ENCODE measurements around the gene DCP1A.

DCP1A gene

GRCh38 chr3:53252096-53252946, 95.0 kb downstream of the DCP1A start:
- Histone ChIP-seq H3K4me1 (ENCODE audit: control insufficient read depth in 2 of 2, insufficient read depth in 2 of 2, low read length in 2 of 2) (peaks cover 26 to 28% of the 10 kb centered on the region in 2 donors), H3K27me3 (ENCODE audit: control insufficient read depth in 2 of 2, insufficient read depth in 2 of 2, low read length in 2 of 2) (no peaks in the 10 kb centered on the region), H3K9ac (ENCODE audit: low read depth in 1 of 2, low read length in 2 of 2) (no peak overlapping the region), H3K4me3 (ENCODE audit: low read length in 2 of 2) (no peak overlapping the region), H3K36me3 (ENCODE audit: control insufficient read depth in 2 of 2, insufficient read depth in 2 of 2, low read length in 2 of 2) (peaks cover 0 to 2% of the 10 kb centered on the region in 2 donors), H3K27ac (ENCODE audit: low read depth in 2 of 2, low read length in 2 of 2) (no peak overlapping the region), H3K9me3 (ENCODE audit: control insufficient read depth in 2 of 2, low read length in 2 of 2) (no peaks in the 10 kb centered on the region)

- no peaks in the 10 kb centered on the region for H3K9me3 ChIP-seq (ENCODE audit: control insufficient read depth in 2 of 2, low read length in 2 of 2)
- H3K27ac ChIP-seq (ENCODE audit: low read depth in 2 of 2, low read length in 2 of 2): peak overlapping the region in 1 of 2 donors; percentile 24
These were observed 96.3 kb downstream of the DCP1A start for GRCh38 chr3:53250881-53251605.

GRCh38 chr3:53250453-53250852, 96.9 kb downstream of the DCP1A start:
- Histone ChIP-seq H3K4me3 (ENCODE audit: low read length in 2 of 2) (no peak overlapping the region), H3K9me3 (ENCODE audit: control insufficient read depth in 2 of 2, low read length in 2 of 2) (no peaks in the 10 kb centered on the region), H3K9ac (ENCODE audit: low read depth in 1 of 2, low read length in 2 of 2) (no peak overlapping the region), H3K4me1 (ENCODE audit: control insufficient read depth in 2 of 2, insufficient read depth in 2 of 2, low read length in 2 of 2) (peaks cover 26 to 28% of the 10 kb centered on the region in 2 donors), H3K27ac (ENCODE audit: low read depth in 2 of 2, low read length in 2 of 2) (peak overlapping the region in 1 of 2 donors; percentile 23), H3K27me3 (ENCODE audit: control insufficient read depth in 2 of 2, insufficient read depth in 2 of 2, low read length in 2 of 2) (no peaks in the 10 kb centered on the region), H3K36me3 (ENCODE audit: control insufficient read depth in 2 of 2, insufficient read depth in 2 of 2, low read length in 2 of 2) (peaks cover 0 to 2% of the 10 kb centered on the region in 2 donors)

More at GRCh38 chr3:53250881-53251605, 96.3 kb downstream of the DCP1A start:
- no peak overlapping the region for H3K4me3 ChIP-seq (ENCODE audit: low read length in 2 of 2)
- H3K27me3 ChIP-seq (ENCODE audit: control insufficient read depth in 2 of 2, insufficient read depth in 2 of 2, low read length in 2 of 2): no peaks in the 10 kb centered on the region
- H3K4me1 ChIP-seq (ENCODE audit: control insufficient read depth in 2 of 2, insufficient read depth in 2 of 2, low read length in 2 of 2): peaks cover 26 to 28% of the 10 kb centered on the region in 2 donors
- H3K36me3 ChIP-seq (ENCODE audit: control insufficient read depth in 2 of 2, insufficient read depth in 2 of 2, low read length in 2 of 2): peaks cover 0 to 2% of the 10 kb centered on the region in 2 donors
- H3K9ac ChIP-seq (ENCODE audit: low read depth in 1 of 2, low read length in 2 of 2): no peak overlapping the region

- Histone ChIP-seq H3K27me3 (ENCODE audit: control insufficient read depth in 2 of 2, insufficient read depth in 2 of 2, low read length in 2 of 2) (no peaks in the 10 kb centered on the region), H3K9ac (ENCODE audit: low read depth in 1 of 2, low read length in 2 of 2) (no peak overlapping the region), H3K4me1 (ENCODE audit: control insufficient read depth in 2 of 2, insufficient read depth in 2 of 2, low read length in 2 of 2) (peaks cover 13 to 16% of the 10 kb centered on the region in 2 donors), H3K4me3 (ENCODE audit: low read length in 2 of 2) (no peak overlapping the region), H3K27ac (ENCODE audit: low read depth in 2 of 2, low read length in 2 of 2) (no peak overlapping the region), H3K9me3 (ENCODE audit: control insufficient read depth in 2 of 2, low read length in 2 of 2) (no peaks in the 10 kb centered on the region), H3K36me3 (ENCODE audit: control insufficient read depth in 2 of 2, insufficient read depth in 2 of 2, low read length in 2 of 2) (peaks cover 0 to 2% of the 10 kb centered on the region in 2 donors)
These were observed 99.2 kb downstream of the DCP1A start for GRCh38 chr3:53248161-53248560.

GRCh38 chr3:53247619-53248018, 99.7 kb downstream of the DCP1A start:
- Histone ChIP-seq H3K4me1 (ENCODE audit: control insufficient read depth in 2 of 2, insufficient read depth in 2 of 2, low read length in 2 of 2) (peaks cover 16 to 18% of the 10 kb centered on the region in 2 donors), H3K27me3 (ENCODE audit: control insufficient read depth in 2 of 2, insufficient read depth in 2 of 2, low read length in 2 of 2) (no peaks in the 10 kb centered on the region), H3K9ac (ENCODE audit: low read depth in 1 of 2, low read length in 2 of 2) (no peak overlapping the region), H3K4me3 (ENCODE audit: low read length in 2 of 2) (no peak overlapping the region), H3K27ac (ENCODE audit: low read depth in 2 of 2, low read length in 2 of 2) (no peak overlapping the region), H3K9me3 (ENCODE audit: control insufficient read depth in 2 of 2, low read length in 2 of 2) (no peaks in the 10 kb centered on the region), H3K36me3 (ENCODE audit: control insufficient read depth in 2 of 2, insufficient read depth in 2 of 2, low read length in 2 of 2) (peaks cover 0 to 2% of the 10 kb centered on the region in 2 donors)

DNA sequence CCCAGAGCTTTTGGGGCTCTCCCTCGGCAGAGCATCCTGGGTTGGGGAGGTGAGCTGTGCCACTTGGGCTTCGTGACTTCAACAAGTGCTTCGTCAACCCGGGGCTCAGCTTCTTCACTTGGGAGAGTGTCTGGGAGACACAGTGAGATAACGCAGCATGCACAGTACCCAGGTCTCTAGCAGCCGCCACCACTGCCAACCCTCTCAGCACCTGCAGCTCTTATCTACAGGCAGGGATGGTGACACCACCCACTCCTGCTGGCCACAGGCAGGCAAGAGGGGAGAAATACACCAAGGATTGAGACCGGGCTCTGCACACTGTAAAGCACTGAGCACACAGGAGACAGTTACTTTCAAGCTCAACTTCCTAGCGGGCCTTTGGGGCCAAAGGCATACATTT, 103.1 kb downstream of the DCP1A start:
- Histone ChIP-seq H3K9ac (ENCODE audit: low read depth in 1 of 2, low read length in 2 of 2) (no peak overlapping the region), H3K4me3 (ENCODE audit: low read length in 2 of 2) (no peak overlapping the region), H3K36me3 (ENCODE audit: control insufficient read depth in 2 of 2, insufficient read depth in 2 of 2, low read length in 2 of 2) (peaks cover 18 to 29% of the 10 kb centered on the region in 2 donors), H3K27me3 (ENCODE audit: control insufficient read depth in 2 of 2, insufficient read depth in 2 of 2, low read length in 2 of 2) (no peaks in the 10 kb centered on the region), H3K27ac (ENCODE audit: low read depth in 2 of 2, low read length in 2 of 2) (no peak overlapping the region), H3K4me1 (ENCODE audit: control insufficient read depth in 2 of 2, insufficient read depth in 2 of 2, low read length in 2 of 2) (peaks cover 9 to 16% of the 10 kb centered on the region in 2 donors), H3K9me3 (ENCODE audit: control insufficient read depth in 2 of 2, low read length in 2 of 2) (no peaks in the 10 kb centered on the region)

- Histone ChIP-seq H3K4me1 (ENCODE audit: control insufficient read depth in 2 of 2, insufficient read depth in 2 of 2, low read length in 2 of 2) (peaks cover 9 to 21% of the 10 kb centered on the region in 2 donors), H3K27me3 (ENCODE audit: control insufficient read depth in 2 of 2, insufficient read depth in 2 of 2, low read length in 2 of 2) (no peaks in the 10 kb centered on the region), H3K9me3 (ENCODE audit: control insufficient read depth in 2 of 2, low read length in 2 of 2) (no peaks in the 10 kb centered on the region), H3K9ac (ENCODE audit: low read depth in 1 of 2, low read length in 2 of 2) (no peak overlapping the region), H3K27ac (ENCODE audit: low read depth in 2 of 2, low read length in 2 of 2) (no peak overlapping the region), H3K4me3 (ENCODE audit: low read length in 2 of 2) (no peak overlapping the region), H3K36me3 (ENCODE audit: control insufficient read depth in 2 of 2, insufficient read depth in 2 of 2, low read length in 2 of 2) (peaks cover 18 to 33% of the 10 kb centered on the region in 2 donors)
These were observed 103.6 kb downstream of the DCP1A start for GRCh38 chr3:53243785-53244184.

GRCh38 chr3:53243165-53243564, 104.2 kb downstream of the DCP1A start:
- Histone ChIP-seq H3K27me3 (ENCODE audit: control insufficient read depth in 2 of 2, insufficient read depth in 2 of 2, low read length in 2 of 2) (no peaks in the 10 kb centered on the region), H3K9me3 (ENCODE audit: control insufficient read depth in 2 of 2, low read length in 2 of 2) (no peaks in the 10 kb centered on the region), H3K4me3 (ENCODE audit: low read length in 2 of 2) (no peak overlapping the region), H3K36me3 (ENCODE audit: control insufficient read depth in 2 of 2, insufficient read depth in 2 of 2, low read length in 2 of 2) (peaks cover 18 to 39% of the 10 kb centered on the region in 2 donors), H3K4me1 (ENCODE audit: control insufficient read depth in 2 of 2, insufficient read depth in 2 of 2, low read length in 2 of 2) (peaks cover 14 to 27% of the 10 kb centered on the region in 2 donors), H3K27ac (ENCODE audit: low read depth in 2 of 2, low read length in 2 of 2) (no peak overlapping the region), H3K9ac (ENCODE audit: low read depth in 1 of 2, low read length in 2 of 2) (no peak overlapping the region)

DNA sequence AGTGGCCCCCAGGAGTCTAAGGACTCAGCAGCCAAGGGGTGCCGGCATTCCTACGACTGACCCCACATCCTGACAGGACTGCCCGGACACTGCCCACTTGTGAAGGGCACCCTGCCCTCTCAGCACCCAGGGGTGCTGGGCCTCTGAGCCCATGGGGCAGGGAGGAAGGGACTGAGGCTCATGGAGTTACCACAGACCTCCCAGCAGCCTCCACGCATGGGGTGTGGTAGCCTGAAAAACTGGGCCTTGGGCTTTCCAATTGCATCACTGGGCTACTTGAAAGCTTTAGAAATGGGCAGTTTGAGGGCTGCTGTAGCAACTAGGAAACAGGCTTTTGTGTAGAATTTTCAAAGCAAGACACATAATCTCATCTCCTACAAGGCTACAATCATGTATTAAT, 104.7 kb downstream of the DCP1A start:
- no peak overlapping the region for H3K4me3 ChIP-seq (ENCODE audit: low read length in 2 of 2)
- H3K9me3 ChIP-seq (ENCODE audit: control insufficient read depth in 2 of 2, low read length in 2 of 2): no peaks in the 10 kb centered on the region
- H3K27me3 ChIP-seq (ENCODE audit: control insufficient read depth in 2 of 2, insufficient read depth in 2 of 2, low read length in 2 of 2): no peaks in the 10 kb centered on the region
- H3K27ac ChIP-seq (ENCODE audit: low read depth in 2 of 2, low read length in 2 of 2): peak overlapping the region in 1 of 2 donors; percentile 4
- H3K36me3 ChIP-seq (ENCODE audit: control insufficient read depth in 2 of 2, insufficient read depth in 2 of 2, low read length in 2 of 2): peaks cover 18 to 39% of the 10 kb centered on the region in 2 donors
- H3K4me1 ChIP-seq (ENCODE audit: control insufficient read depth in 2 of 2, insufficient read depth in 2 of 2, low read length in 2 of 2): peaks cover 14 to 27% of the 10 kb centered on the region in 2 donors
- no peak overlapping the region for H3K9ac ChIP-seq (ENCODE audit: low read depth in 1 of 2, low read length in 2 of 2)

DNA sequence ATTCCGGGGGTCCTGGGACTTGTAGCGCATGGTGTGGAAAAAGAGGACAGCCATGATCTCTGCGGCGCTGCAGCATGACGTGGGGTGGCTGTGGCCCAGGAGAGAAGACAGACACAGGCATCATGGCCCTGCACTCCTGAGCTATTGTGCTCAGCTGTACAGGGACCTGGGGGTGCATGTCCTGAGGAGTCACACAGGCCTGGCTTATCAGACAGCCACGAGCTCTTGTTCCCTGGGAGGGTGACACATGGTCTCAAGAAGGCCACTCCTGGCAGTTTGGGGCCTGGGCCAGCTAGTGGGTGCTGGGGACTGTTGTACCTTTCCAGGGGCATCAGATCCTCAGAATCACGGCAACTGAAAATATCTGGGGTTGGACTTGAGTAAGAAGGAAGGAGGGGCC, 105.2 kb downstream of the DCP1A start:
- Histone ChIP-seq H3K9me3 (ENCODE audit: control insufficient read depth in 2 of 2, low read length in 2 of 2) (no peaks in the 10 kb centered on the region), H3K9ac (ENCODE audit: low read depth in 1 of 2, low read length in 2 of 2) (no peak overlapping the region)

More for the DNA sequence above, 105.2 kb downstream of the DCP1A start:
- Histone ChIP-seq H3K4me1 (ENCODE audit: control insufficient read depth in 2 of 2, insufficient read depth in 2 of 2, low read length in 2 of 2) (peaks cover 14 to 30% of the 10 kb centered on the region in 2 donors), H3K36me3 (ENCODE audit: control insufficient read depth in 2 of 2, insufficient read depth in 2 of 2, low read length in 2 of 2) (peaks cover 18 to 39% of the 10 kb centered on the region in 2 donors), H3K27ac (ENCODE audit: low read depth in 2 of 2, low read length in 2 of 2) (no peak overlapping the region), H3K27me3 (ENCODE audit: control insufficient read depth in 2 of 2, insufficient read depth in 2 of 2, low read length in 2 of 2) (no peaks in the 10 kb centered on the region), H3K4me3 (ENCODE audit: low read length in 2 of 2) (no peak overlapping the region)

Data from mucosa of rectum (tissue), 2 donors.